RKO (cell line): Measurements from ENCODE around the gene ZNF335.
A peak's percentile ranks its signal among the peaks of the same experiment; 100 is the strongest.
"Not testable (repeated sequence)": the region's sequence is repeated elsewhere in the genome, so short reads cannot be mapped to it uniquely, and the experiment has no call there.

Source experiments
- DNase-seq: peaks from one replicate; pipeline ENCODE4 v3.0.0-alpha.2; 2016; ENCODE audit warnings: low spot score

ZNF335 gene

GRCh38 chr20:45910670-45911485 lies 61.1 kb downstream of the ZNF335 start:
- peak; percentile 100 for DNase-seq

- no peak for DNase-seq
These were observed 62.0 kb downstream of the ZNF335 start for GRCh38 chr20:45909817-45910669.

- DNase-seq, result no peak
These were observed 62.6 kb downstream of the ZNF335 start for GRCh38 chr20:45909336-45909808.

GRCh38 chr20:45908084-45908483 lies 63.9 kb downstream of the ZNF335 start:
- DNase-seq, result no peak

- DNase-seq, result no peak
These were observed 64.6 kb downstream of the ZNF335 start for GRCh38 chr20:45907219-45907948.

GRCh38 chr20:45905505-45906079 lies 66.4 kb downstream of the ZNF335 start:
- peak; percentile 96 for DNase-seq

- no peak for DNase-seq
These were observed 67.2 kb downstream of the ZNF335 start for GRCh38 chr20:45904583-45905504.

GRCh38 chr20:45902199-45902701 lies 69.8 kb downstream of the ZNF335 start:
- DNase-seq, result no peak

- not testable (repeated sequence) for DNase-seq
These were observed 70.7 kb downstream of the ZNF335 start for GRCh38 chr20:45901332-45901731.

GRCh38 chr20:45899046-45899835 lies 72.8 kb downstream of the ZNF335 start:
- DNase-seq, result no peak
